ENCODE results near the gene CALN1.

GRCh38 chr7:71867626-71868025 lies 544.5 kb downstream of the CALN1 start:
- TF ChIP-seq CTCF (IDR thresholded peaks at IDR 0.05) (no peak), POLR2A (IDR thresholded peaks at IDR 0.05) (no peak), EP300 (IDR thresholded peaks at IDR 0.05) (no peak)

Measured in ovary (tissue), 3 donors.